Mesenchymal stem cell (in vitro differentiated cells and primary cell): ENCODE measurements around the gene SPINK13.

Source experiments
- DNase-seq: peaks from one replicate; pipeline ENCODE4 v3.0.0-alpha.2; 2013
- H2AFZ ChIP-seq: one replicate; pipeline ENCODE4 v1.6.1; 2013; ENCODE audit warnings: low read depth, mild to moderate bottlenecking, control low read depth, inconsistent platforms, low read length, moderate library complexity
- H2AK5ac ChIP-seq: 2 replicates; pipeline ENCODE4 v1.6.1; 2013; ENCODE audit warnings: low read length, moderate library complexity, mild to moderate bottlenecking, inconsistent platforms; ENCODE audit not compliant: severe bottlenecking
- H2BK120ac ChIP-seq: one replicate; pipeline ENCODE4 v1.6.1; 2013; ENCODE audit warnings: low read depth, mild to moderate bottlenecking, inconsistent platforms, low read length, moderate library complexity
- H2BK12ac ChIP-seq, 2 experiments: one replicate each; pipeline ENCODE4 v1.6.1; 2013; ENCODE audit warnings: inconsistent platforms in 2 of 2, low read length in 2 of 2, mild to moderate bottlenecking in 2 of 2, moderate library complexity in 2 of 2, control low read depth in 1 of 2
- H2BK15ac ChIP-seq: one replicate; pipeline ENCODE4 v1.6.1; 2013; ENCODE audit warnings: mild to moderate bottlenecking, low read depth, inconsistent platforms; ENCODE audit not compliant: poor library complexity, severe bottlenecking
- H2BK5ac ChIP-seq: 2 replicates; pipeline ENCODE4 v1.6.1; 2013; ENCODE audit warnings: low read depth, mild to moderate bottlenecking, low read length, control low read depth, inconsistent platforms; ENCODE audit not compliant: poor library complexity, severe bottlenecking
- H3K14ac ChIP-seq, 2 experiments: one replicate each; pipeline ENCODE4 v1.6.1; 2013; ENCODE audit warnings: inconsistent platforms in 2 of 2, low read length in 2 of 2, control low read depth in 1 of 2, mild to moderate bottlenecking in 1 of 2, moderate library complexity in 1 of 2
- H3K18ac ChIP-seq, 2 experiments: one replicate each; pipeline ENCODE4 v1.6.1; 2013; ENCODE audit warnings: inconsistent platforms in 2 of 2, low read length in 2 of 2, control low read depth in 1 of 2, low read depth in 1 of 2, mild to moderate bottlenecking in 1 of 2
- H3K23ac ChIP-seq, 2 experiments: one replicate each; pipeline ENCODE4 v1.6.1; 2013; ENCODE audit warnings: inconsistent platforms in 2 of 2, low read length in 2 of 2, mild to moderate bottlenecking in 2 of 2, moderate library complexity in 2 of 2, control low read depth in 1 of 2
- H3K27ac ChIP-seq: 2 replicates; pipeline ENCODE4 v1.5.1; 2013; ENCODE audit warnings: mild to moderate bottlenecking, moderate library complexity, low read length, control low read depth, inconsistent platforms; ENCODE audit not compliant: poor library complexity, severe bottlenecking
- H3K27me3 ChIP-seq, 2 experiments: 2 replicates each; pipeline versions ENCODE4 v1.6.1 to v1.7.0; 2013; ENCODE audit warnings: low read length in 2 of 2, mild to moderate bottlenecking in 2 of 2, moderate library complexity in 2 of 2, control low read depth in 1 of 2, inconsistent platforms in 1 of 2; ENCODE audit not compliant: control insufficient read depth in 1 of 2, insufficient read depth in 1 of 2
- H3K36me3 ChIP-seq, 2 experiments: 2 replicates each; pipeline versions ENCODE4 v1.6.1 to v1.7.0; 2013; ENCODE audit warnings: low read length in 2 of 2, control low read depth in 1 of 2, inconsistent platforms in 1 of 2, low read depth in 1 of 2, mild to moderate bottlenecking in 1 of 2; ENCODE audit not compliant: insufficient read depth in 2 of 2, control insufficient read depth in 1 of 2
- H3K4ac ChIP-seq, 2 experiments: one replicate each; pipeline ENCODE4 v1.6.1; 2013; ENCODE audit warnings: inconsistent platforms in 2 of 2, low read length in 2 of 2, mild to moderate bottlenecking in 2 of 2, moderate library complexity in 2 of 2, control low read depth in 1 of 2, low read depth in 1 of 2
- H3K4me1 ChIP-seq: 2 replicates; pipeline ENCODE4 v1.6.1; 2013; ENCODE audit warnings: low read depth, low read length, control low read depth; ENCODE audit not compliant: control insufficient read depth, insufficient read depth
- H3K4me2 ChIP-seq: 2 replicates; pipeline ENCODE4 v1.6.1; 2013; ENCODE audit warnings: low read length, mild to moderate bottlenecking, inconsistent platforms; ENCODE audit not compliant: poor library complexity, severe bottlenecking
- H3K4me3 ChIP-seq, 2 experiments: 2 replicates each; pipeline versions ENCODE4 v1.5.1 to v1.7.0; 2013; ENCODE audit warnings: low read length in 2 of 2, mild to moderate bottlenecking in 2 of 2, control low read depth in 1 of 2, low read depth in 1 of 2; ENCODE audit not compliant: insufficient read depth in 1 of 2
- H3K79me1 ChIP-seq: replicated peaks from 2 replicates; pipeline ENCODE4 v1.6.1; 2013; ENCODE audit warnings: mild to moderate bottlenecking, control low read depth, low read length, inconsistent platforms; ENCODE audit not compliant: poor library complexity, severe bottlenecking
- H3K9ac ChIP-seq: 2 replicates; pipeline ENCODE4 v1.7.0; 2013; ENCODE audit warnings: mild to moderate bottlenecking, low read length, moderate library complexity
- H3K9me3 ChIP-seq: 2 replicates; pipeline ENCODE4 v1.7.0; 2013; ENCODE audit warnings: mild to moderate bottlenecking, low read length; ENCODE audit not compliant: control insufficient read depth
- H4K8ac ChIP-seq: one replicate; pipeline ENCODE4 v1.6.1; 2013; ENCODE audit warnings: inconsistent platforms, mild to moderate bottlenecking, low read length, moderate library complexity
- H4K91ac ChIP-seq: one replicate; pipeline ENCODE4 v1.6.1; 2013; ENCODE audit warnings: mild to moderate bottlenecking, low read length, inconsistent platforms
- WGBS: methylation state at CpG from one replicate; pipeline ENCODE4 v1.1.7; 2013; ENCODE audit warnings: mixed read lengths; 5-methylcytosine and 5-hydroxymethylcytosine counted together

SPINK13 gene

GRCh38 chr5:148309746-148310145, 41.2 kb downstream of the SPINK13 start:
- Histone ChIP-seq H3K36me3 (no peaks in the 10 kb centered on the region), H2BK120ac (no peak overlapping the region), H4K91ac (no peak overlapping the region), H3K4me2 (no peak overlapping the region), H2AFZ (no peak overlapping the region), H3K4me1 (no peaks in the 10 kb centered on the region), H3K27ac (no peak overlapping the region), H3K4me3 (no peak overlapping the region), H3K23ac (no peak overlapping the region), H3K14ac (no peak overlapping the region), H3K27me3 (no peaks in the 10 kb centered on the region), H2BK5ac (no peak overlapping the region), H3K79me1 (no peaks in the 10 kb centered on the region), H3K9ac (no peak overlapping the region), H3K9me3 (peaks cover 10% of the 10 kb centered on the region), H3K4ac (no peak overlapping the region), H2AK5ac (no peak overlapping the region), H4K8ac (no peak overlapping the region), H3K18ac (no peak overlapping the region), H2BK15ac (no peak overlapping the region), H2BK12ac (no peak overlapping the region)
- no peak for DNase-seq

- no peak overlapping the region for H3K18ac ChIP-seq
- WGBS: no CpG with 5 or more reads among the region's 3 CpGs
- no peak overlapping the region for H3K4me2 ChIP-seq
- no peak overlapping the region for H2BK120ac ChIP-seq
- H3K23ac ChIP-seq: no peak overlapping the region
- H3K4me1 ChIP-seq: no peaks in the 10 kb centered on the region
- H3K4ac ChIP-seq: no peak overlapping the region
- H3K36me3 ChIP-seq: no peaks in the 10 kb centered on the region
- no peak overlapping the region for H2BK15ac ChIP-seq
- H3K9ac ChIP-seq: no peak overlapping the region
- DNase-seq: no peak
- no peaks in the 10 kb centered on the region for H3K79me1 ChIP-seq
- H3K4me3 ChIP-seq: no peak overlapping the region
- no peak overlapping the region for H2BK12ac ChIP-seq
- H2AFZ ChIP-seq: no peak overlapping the region
- no peak overlapping the region for H3K14ac ChIP-seq
- H3K27ac ChIP-seq: no peak overlapping the region
- no peak overlapping the region for H2BK5ac ChIP-seq
- H3K9me3 ChIP-seq: peaks cover 10% of the 10 kb centered on the region
- no peak overlapping the region for H4K91ac ChIP-seq
- no peak overlapping the region for H4K8ac ChIP-seq
- H3K27me3 ChIP-seq: no peaks in the 10 kb centered on the region
- no peak overlapping the region for H2AK5ac ChIP-seq
These were observed 42.9 kb downstream of the SPINK13 start for GRCh38 chr5:148311484-148311883.

GRCh38 chr5:148312153-148312552, 43.6 kb downstream of the SPINK13 start, which contains the start of gene SPINK7:
Gene SPINK7 (plus strand): TSS chr5:148312423. CDS start chr5:148312484, 61 bp downstream.
- H2BK5ac ChIP-seq: no peak within 1 kb of the TSS
- H4K8ac ChIP-seq: no peak within 1 kb of the TSS
- H3K36me3 ChIP-seq: no peaks in the 10 kb centered on the region
- H3K4me1 ChIP-seq: no peaks in the 10 kb centered on the region
- H3K9me3 ChIP-seq: peaks cover 10% of the 10 kb centered on the region
- DNase-seq: no peak
- H2AFZ ChIP-seq: no peak within 1 kb of the TSS
- H4K91ac ChIP-seq: no peak within 1 kb of the TSS
- H3K27me3 ChIP-seq: no peaks in the 10 kb centered on the region
- no peak within 1 kb of the TSS for H3K27ac ChIP-seq
- H3K79me1 ChIP-seq: no peaks in the 10 kb centered on the region
- no peak within 1 kb of the TSS for H2AK5ac ChIP-seq
- H2BK15ac ChIP-seq: no peak within 1 kb of the TSS
- no peak within 1 kb of the TSS for H3K4ac ChIP-seq
- H3K23ac ChIP-seq: no peak within 1 kb of the TSS
- no peak within 1 kb of the TSS for H3K14ac ChIP-seq
- H3K18ac ChIP-seq: no peak within 1 kb of the TSS
- H2BK12ac ChIP-seq: no peak within 1 kb of the TSS
- H3K4me3 ChIP-seq: no peak within 1 kb of the TSS
- no peak within 1 kb of the TSS for H3K4me2 ChIP-seq
- H2BK120ac ChIP-seq: no peak within 1 kb of the TSS
- 75% methylated on average over 3 of the region's 3 CpGs for whole genome bisulfite sequencing
- H3K9ac ChIP-seq: no peak within 1 kb of the TSS

DNA sequence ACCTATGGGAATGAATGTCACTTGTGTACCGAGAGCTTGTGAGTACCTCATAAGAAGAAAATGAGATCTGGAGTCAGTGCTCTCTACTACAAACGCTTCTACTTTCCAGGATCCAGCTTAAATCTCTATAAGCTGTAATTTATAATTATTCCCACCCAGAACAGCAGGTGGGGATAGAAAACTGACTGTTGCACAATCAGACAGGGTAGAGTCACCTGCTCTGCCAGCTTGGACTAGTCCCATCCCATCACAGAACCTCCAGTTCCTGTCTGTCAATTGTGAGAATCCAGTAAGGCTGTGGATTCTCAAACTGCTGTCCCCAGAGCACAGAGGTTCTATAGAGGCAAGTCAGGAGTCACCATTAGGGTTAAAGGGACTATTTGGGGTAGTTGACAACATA, 45.6 kb downstream of the SPINK13 start:
- Histone ChIP-seq H3K4me2 (no peak overlapping the region), H3K18ac (no peak overlapping the region), H3K4me3 (no peak overlapping the region), H3K14ac (no peak overlapping the region), H3K4me1 (no peaks in the 10 kb centered on the region), H3K23ac (no peak overlapping the region), H3K27me3 (no peaks in the 10 kb centered on the region), H2AK5ac (no peak overlapping the region), H2BK15ac (no peak overlapping the region), H4K8ac (no peak overlapping the region), H3K9ac (no peak overlapping the region), H3K9me3 (peaks cover 4% of the 10 kb centered on the region), H2BK12ac (no peak overlapping the region), H3K4ac (no peak overlapping the region), H2BK5ac (no peak overlapping the region), H3K36me3 (no peaks in the 10 kb centered on the region), H4K91ac (no peak overlapping the region), H2BK120ac (no peak overlapping the region), H3K27ac (no peak overlapping the region), H2AFZ (no peak overlapping the region), H3K79me1 (no peaks in the 10 kb centered on the region)
- 93% methylated on average over 2 of the region's 2 CpGs for WGBS
- DNase-seq: no peak
